ENCODE results near the gene RFX5.

Gene RFX5

GRCh38 chr1:151325231-151325630, 21.8 kb downstream of the RFX5 start:
- DNase-seq (no peak), ATAC-seq (no peak)

- no peak for ATAC-seq
Observed at GRCh38 chr1:151324390-151324930, 22.6 kb downstream of the RFX5 start.

GRCh38 chr1:151318975-151319374, 28.1 kb downstream of the RFX5 start:
- no peak for ATAC-seq
- no peak for DNase-seq

More at GRCh38 chr1:151324390-151324930, 22.6 kb downstream of the RFX5 start:
- DNase-seq = no peak

DNA sequence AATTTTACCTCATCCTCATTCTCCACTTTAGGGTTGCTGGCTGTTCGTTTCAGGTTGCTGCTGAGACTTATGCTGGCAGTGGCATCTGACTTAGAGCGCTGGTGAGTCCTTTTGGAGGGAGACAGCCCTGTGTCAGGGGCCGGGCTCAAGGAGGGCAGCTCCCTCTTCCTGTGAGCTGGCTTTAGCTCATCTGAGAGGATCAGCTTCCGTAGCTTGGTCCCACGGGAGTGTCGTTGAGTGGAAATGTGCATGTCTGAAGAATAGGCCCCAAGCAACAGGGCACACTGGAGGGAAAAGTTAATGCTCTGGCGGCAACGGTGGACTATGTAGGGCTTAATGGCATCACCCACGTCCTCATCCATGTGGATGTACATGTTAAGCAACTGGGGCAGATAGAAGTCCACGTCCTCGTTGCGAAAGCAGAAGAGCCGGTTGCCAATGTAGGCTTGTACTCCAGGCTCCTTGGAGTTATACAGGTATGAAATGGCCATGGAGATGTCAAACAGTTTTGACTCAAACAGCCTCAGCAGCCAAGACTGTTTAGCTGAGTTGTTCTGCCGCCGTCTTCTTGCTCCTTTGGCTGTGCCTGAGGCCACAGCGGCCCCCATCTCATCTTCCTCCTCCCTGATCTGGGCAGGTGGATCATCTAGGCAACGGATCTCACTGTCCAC, 31.4 kb downstream of the RFX5 start:
- no peak for DNase-seq
- no peak for ATAC-seq

GRCh38 chr1:151314137-151314875, 32.7 kb downstream of the RFX5 start:
- ATAC-seq (no peak), DNase-seq (no peak)

- DNase-seq (no peak), ATAC-seq (no peak)
Observed at GRCh38 chr1:151313501-151313900, 33.6 kb downstream of the RFX5 start.

DNA sequence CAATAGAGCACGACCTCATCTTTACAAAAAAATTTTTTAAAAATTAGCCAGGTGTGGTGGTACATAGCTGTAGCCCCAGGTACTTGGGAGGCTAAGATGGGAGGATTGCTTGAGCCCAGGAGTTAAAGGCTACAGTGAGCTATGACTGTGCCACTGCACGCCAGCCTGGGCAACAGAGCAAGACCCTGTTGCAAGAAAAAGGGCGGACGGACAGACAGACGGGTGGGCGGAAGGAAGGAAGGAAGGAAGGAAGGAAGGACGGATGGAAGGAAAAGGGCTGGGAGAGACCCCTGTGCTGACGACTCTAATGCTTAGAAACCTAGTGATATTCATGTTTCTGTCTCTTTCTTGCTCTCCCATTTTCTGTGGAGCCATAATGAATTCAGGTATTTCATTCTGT, 34.2 kb downstream of the RFX5 start:
- ATAC-seq = no peak

DNA sequence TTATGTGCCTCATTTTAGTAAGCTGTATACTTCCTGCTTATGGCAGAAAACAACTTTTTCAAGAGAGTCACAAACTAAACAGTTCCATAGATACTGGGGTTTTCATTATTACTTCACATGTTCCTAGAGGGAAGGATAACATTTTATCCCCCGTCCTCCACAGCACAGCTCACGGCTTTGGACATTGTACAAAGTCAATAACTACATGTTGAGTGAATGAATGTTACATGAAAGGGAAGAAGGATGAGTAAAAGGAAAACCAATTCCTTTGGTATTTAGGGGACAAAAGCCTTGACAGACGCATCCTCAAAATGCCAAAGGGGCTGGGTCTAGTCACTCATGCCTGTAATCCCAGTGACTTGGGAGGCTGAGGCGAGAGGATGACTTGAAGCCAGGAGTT, 34.6 kb downstream of the RFX5 start:
- no peak for ATAC-seq
- no peak for DNase-seq

More for the DNA sequence above, 34.2 kb downstream of the RFX5 start:
- DNase-seq = no peak

GRCh38 chr1:151311589-151312331, 35.3 kb downstream of the RFX5 start:
- ATAC-seq (peak; percentile 100), DNase-seq (peak; percentile 82)

DNA sequence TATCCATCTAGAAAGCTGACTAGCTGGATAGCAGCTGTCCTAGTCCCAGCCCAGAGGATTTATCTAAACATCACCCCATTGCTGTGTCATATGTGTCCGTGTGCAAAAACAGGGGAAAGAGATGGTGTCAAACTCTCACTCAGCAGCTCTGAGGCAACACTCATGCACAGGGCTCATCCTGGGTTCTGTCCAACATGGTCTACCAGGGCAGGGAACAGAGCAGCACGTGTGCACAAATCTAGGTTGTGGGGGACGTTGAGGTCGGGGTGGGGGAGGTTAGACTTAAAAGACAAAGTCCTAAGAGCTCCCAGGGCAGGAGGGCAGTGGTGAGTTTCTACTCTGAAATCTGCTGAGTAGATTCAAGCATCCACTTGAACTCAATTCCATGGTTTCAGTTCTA, 36.0 kb downstream of the RFX5 start:
- DNase-seq (no peak), ATAC-seq (no peak)

DNA sequence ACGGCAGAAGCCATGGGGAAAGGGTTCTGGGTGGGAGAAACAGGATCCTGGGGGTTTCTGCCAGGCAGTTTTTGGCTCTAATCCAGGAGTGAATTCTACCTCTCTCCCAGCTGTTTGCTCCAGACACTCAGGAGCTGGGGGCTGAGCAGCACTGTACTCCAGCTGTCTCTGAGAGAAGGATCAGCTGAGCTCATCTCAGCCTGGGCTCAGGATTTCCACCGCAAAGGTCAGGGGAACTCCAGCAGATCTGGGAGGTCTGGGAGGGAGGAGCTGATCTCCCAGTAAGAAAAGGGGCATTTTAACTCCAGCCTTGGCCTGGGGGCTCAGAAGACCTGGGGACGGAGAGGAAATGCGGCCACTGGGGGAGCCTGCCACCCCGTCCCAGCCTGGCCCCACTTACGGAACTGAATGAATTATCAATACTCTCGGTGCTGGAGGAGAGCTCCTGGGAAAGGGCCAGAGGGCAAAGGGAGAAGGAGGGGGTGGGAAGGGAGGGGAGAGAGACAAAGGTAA, 37.2 kb downstream of the RFX5 start:
- no peak for DNase-seq

GRCh38 chr1:151294742-151295462, 52.1 kb downstream of the RFX5 start:
- ATAC-seq = no peak
- DNase-seq = no peak

More for the DNA sequence above, 37.2 kb downstream of the RFX5 start:
- no peak for ATAC-seq

DNA sequence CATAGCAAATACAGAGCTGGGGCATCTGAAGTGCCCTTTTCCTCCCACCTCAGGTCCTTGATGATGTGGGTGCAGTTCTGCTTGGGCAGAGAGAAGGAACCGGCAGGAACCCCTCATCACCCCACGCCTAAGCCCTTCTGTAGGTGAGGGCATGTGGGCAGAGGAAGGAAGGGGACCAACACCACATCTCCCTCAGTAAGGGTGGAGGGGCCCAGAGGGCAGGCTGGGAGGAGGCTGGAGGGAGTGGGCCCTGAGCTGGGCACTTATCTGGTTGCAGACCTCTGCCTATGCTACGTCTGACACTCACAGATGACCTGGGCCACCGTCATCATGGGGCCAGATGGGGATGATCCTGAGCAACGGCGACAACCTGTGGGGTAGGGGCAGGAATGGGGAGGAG, 54.0 kb downstream of the RFX5 start:
- DNase-seq (no peak), ATAC-seq (no peak)

DNA sequence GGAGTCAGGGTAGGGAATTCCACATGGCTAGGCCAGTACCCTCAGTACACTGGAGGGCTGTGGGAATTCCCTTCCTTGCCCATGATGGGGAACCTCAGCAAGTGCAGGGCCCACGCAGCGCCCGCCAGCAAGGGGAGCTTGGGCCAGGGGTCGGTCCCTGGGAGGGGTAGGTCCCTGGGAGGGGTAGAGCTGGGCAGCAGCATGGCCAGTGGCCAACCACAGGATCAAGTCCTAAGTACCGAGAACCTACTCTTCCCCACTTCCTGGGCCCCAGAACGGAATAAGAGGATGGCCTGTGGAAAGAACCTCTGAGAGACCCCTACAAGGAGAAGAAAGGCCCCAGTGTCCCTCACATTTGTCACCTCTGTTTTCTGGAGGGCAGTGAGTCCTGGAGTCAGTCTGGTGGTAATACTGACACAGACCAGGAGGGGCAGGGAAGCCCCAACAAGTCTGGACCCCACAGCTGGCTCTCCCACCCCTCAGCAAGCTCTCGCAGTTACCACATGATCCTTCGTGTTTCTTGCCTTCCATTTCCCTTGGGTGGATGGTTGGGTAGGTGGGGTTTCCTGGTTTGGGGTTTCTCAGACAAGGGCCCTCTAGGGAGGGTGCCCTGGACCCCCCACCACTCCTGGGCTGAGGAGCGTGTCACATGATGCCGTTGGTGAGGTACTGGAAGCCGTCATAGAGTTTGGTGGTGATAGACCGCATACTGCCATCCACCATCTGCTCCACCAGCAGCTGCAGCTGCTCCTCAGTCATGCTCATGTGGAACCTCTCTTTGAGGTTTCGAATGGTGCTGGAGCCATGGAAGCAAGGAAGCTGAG, 54.6 kb downstream of the RFX5 start:
- ATAC-seq = peak; percentile 29
- DNase-seq = no peak

DNA sequence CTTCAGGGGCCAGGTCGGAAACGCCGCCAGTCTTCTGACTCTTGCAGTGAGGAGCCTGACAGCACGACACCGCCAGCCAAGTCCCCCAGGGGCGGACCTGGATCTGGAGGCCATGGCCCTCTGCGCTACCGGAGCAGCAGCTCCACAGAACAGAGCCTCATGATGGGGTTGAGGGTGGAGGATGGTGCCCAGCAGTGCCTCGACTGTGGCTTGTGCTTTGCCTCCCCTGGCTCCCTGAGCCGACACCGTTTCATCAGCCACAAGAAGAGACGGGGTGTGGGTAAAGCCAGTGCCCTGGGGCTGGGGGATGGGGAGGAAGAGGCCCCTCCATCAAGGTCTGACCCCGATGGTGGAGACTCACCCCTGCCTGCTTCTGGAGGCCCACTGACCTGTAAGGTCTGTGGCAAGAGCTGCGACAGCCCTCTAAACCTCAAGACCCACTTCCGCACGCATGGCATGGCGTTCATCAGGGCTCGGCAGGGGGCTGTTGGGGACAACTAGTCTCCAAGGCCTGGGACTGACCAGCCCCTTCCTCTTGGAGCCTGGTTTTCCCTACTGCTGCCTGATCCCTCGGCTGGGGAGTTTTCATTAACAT, 56.2 kb downstream of the RFX5 start:
- ATAC-seq (no peak), DNase-seq (no peak)

All from stimulated activated naive CD8-positive, alpha-beta T cell treated with anti-CD3 and anti-CD28 coated beads, Interleukin-15, Interleukin-2, amounts not matched to agents 100 U/mL and 50 U/mL, for 24 hours (primary cell).